MM.1S (cell line): ENCODE data around the gene MAP2K3.

Experiments used
- DNase-seq: peaks from one replicate; pipeline ENCODE4 v3.0.0-alpha.2; 2015
- H2AFZ ChIP-seq: fragments of 300-600 bp; sonication (generic); 2 replicates; pipeline ENCODE4 v1.6.0; 2016; ENCODE audit warnings: antibody characterized with exemption, low read length
- H3F3A ChIP-seq: fragments of 300-600 bp; sonication (generic); 2 replicates; pipeline ENCODE4 v1.6.1; 2016; ENCODE audit warnings: mild to moderate bottlenecking, antibody characterized with exemption, low read length, moderate library complexity, mixed read lengths; ENCODE audit not compliant: insufficient read depth
- H3K27ac ChIP-seq: fragments of 300-600 bp; sonication (generic); 2 replicates; pipeline ENCODE4 v1.5.1; 2016; ENCODE audit warnings: mild to moderate bottlenecking, low read length
- H3K27me3 ChIP-seq: fragments of 300-600 bp; sonication (generic); replicated peaks from 2 replicates; pipeline ENCODE4 v1.6.0; 2016; ENCODE audit warnings: low read length; ENCODE audit not compliant: insufficient read depth
- H3K36me3 ChIP-seq: fragments of 300-600 bp; sonication (generic); replicated peaks from 2 replicates; pipeline ENCODE4 v1.6.1; 2016; ENCODE audit warnings: mild to moderate bottlenecking, low read length, mixed read lengths; ENCODE audit not compliant: insufficient read depth
- H3K4me1 ChIP-seq: fragments of 300-600 bp; sonication (generic); 2 replicates; pipeline ENCODE4 v1.6.1; 2016; ENCODE audit warnings: low read length, mixed read lengths
- H3K4me2 ChIP-seq: fragments of 300-600 bp; sonication (generic); 2 replicates; pipeline ENCODE4 v1.6.0; 2016; ENCODE audit warnings: low read depth, low read length
- H3K4me3 ChIP-seq: fragments of 300-600 bp; sonication (generic); 2 replicates; pipeline ENCODE4 v1.5.1; 2016; ENCODE audit warnings: low read length, mixed read lengths
- H3K79me2 ChIP-seq: fragments of 300-600 bp; sonication (generic); 2 replicates; pipeline ENCODE4 v1.6.1; 2016; ENCODE audit warnings: mixed run types, low read length, mixed read lengths
- H3K9ac ChIP-seq: fragments of 300-600 bp; sonication (generic); 2 replicates; pipeline ENCODE4 v1.6.1; 2016; ENCODE audit warnings: low read length, mixed read lengths
- H3K9me2 ChIP-seq: fragments of 300-600 bp; sonication (generic); replicated peaks from 2 replicates; pipeline ENCODE4 v1.6.1; 2016; ENCODE audit warnings: mild to moderate bottlenecking, low read length, mixed read lengths; ENCODE audit not compliant: insufficient read depth
- H3K9me3 ChIP-seq: fragments of 300-600 bp; sonication (generic); replicated peaks from 2 replicates; pipeline ENCODE4 v1.6.1; 2016; ENCODE audit warnings: mild to moderate bottlenecking, low read length, mixed read lengths; ENCODE audit not compliant: insufficient read depth
- H4K20me1 ChIP-seq: fragments of 300-600 bp; sonication (generic); 2 replicates; pipeline ENCODE4 v1.6.1; 2016; ENCODE audit warnings: mild to moderate bottlenecking, low read length, moderate library complexity, mixed read lengths; ENCODE audit not compliant: insufficient read depth
- EZH2 ChIP-seq: fragments of 300-600 bp; sonication (generic); optimal IDR thresholded peaks from 2 replicates; pipeline ENCODE3; 2017; ENCODE audit warnings: low read depth, mild to moderate bottlenecking, antibody characterized with exemption, low read length, mixed read lengths
- EZH2phosphoT487 ChIP-seq: fragments of 300-600 bp; sonication (generic); IDR thresholded peaks from 2 replicates; pipeline ENCODE4 v1.6.1; 2018; ENCODE audit warnings: antibody characterized with exemption, low read length
- TF ChIP-seq, protein P1 (sequence below): fragments of 300-600 bp; sonication (generic); IDR thresholded peaks from 2 replicates; pipeline ENCODE4 v1.5.1; 2016; ENCODE audit warnings: antibody characterized with exemption, low read length, mixed read lengths

MAP2K3 gene

GRCh38 chr17:21291862-21292261 lies 7.4 kb downstream of the MAP2K3 start:
- no peak overlapping the region for H3K27ac ChIP-seq
- peaks cover 98% of the 10 kb centered on the region for H3K79me2 ChIP-seq
- no peaks in the 10 kb centered on the region for H3K36me3 ChIP-seq
- H3K27me3 ChIP-seq: no peaks in the 10 kb centered on the region
- H3F3A ChIP-seq: peaks cover 14% of the 10 kb centered on the region; the same call in 1 of the 2 replicates
- H2AFZ ChIP-seq: no peak overlapping the region
- TF ChIP-seq EZH2: no peak
- no peak for TF ChIP-seq EZH2phosphoT487
- TF ChIP-seq, protein P1, sequence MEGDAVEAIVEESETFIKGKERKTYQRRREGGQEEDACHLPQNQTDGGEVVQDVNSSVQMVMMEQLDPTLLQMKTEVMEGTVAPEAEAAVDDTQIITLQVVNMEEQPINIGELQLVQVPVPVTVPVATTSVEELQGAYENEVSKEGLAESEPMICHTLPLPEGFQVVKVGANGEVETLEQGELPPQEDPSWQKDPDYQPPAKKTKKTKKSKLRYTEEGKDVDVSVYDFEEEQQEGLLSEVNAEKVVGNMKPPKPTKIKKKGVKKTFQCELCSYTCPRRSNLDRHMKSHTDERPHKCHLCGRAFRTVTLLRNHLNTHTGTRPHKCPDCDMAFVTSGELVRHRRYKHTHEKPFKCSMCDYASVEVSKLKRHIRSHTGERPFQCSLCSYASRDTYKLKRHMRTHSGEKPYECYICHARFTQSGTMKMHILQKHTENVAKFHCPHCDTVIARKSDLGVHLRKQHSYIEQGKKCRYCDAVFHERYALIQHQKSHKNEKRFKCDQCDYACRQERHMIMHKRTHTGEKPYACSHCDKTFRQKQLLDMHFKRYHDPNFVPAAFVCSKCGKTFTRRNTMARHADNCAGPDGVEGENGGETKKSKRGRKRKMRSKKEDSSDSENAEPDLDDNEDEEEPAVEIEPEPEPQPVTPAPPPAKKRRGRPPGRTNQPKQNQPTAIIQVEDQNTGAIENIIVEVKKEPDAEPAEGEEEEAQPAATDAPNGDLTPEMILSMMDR: no peak
- no peaks in the 10 kb centered on the region for H3K9me3 ChIP-seq
- H4K20me1 ChIP-seq: peaks cover 16% of the 10 kb centered on the region; the same call in 1 of the 2 replicates
- no peaks in the 10 kb centered on the region for H3K9me2 ChIP-seq
- no peak overlapping the region for H3K4me2 ChIP-seq
- DNase-seq: no peak
- no peak overlapping the region for H3K9ac ChIP-seq
- peaks cover 8% of the 10 kb centered on the region for H3K4me1 ChIP-seq
- no peak overlapping the region for H3K4me3 ChIP-seq

GRCh38 chr17:21292867-21293830 lies 8.6 kb downstream of the MAP2K3 start:
- TF ChIP-seq, protein P1: no peak
- TF ChIP-seq EZH2phosphoT487 (no peak), EZH2 (no peak)
- no peaks in the 10 kb centered on the region for H3K27me3 ChIP-seq
- peaks cover 4% of the 10 kb centered on the region; the same call in 1 of the 2 replicates for H3F3A ChIP-seq
- H3K79me2 ChIP-seq: peaks cover 98% of the 10 kb centered on the region
- peaks cover 16% of the 10 kb centered on the region; the same call in 1 of the 2 replicates for H4K20me1 ChIP-seq
- H3K9me2 ChIP-seq: no peaks in the 10 kb centered on the region
- H2AFZ ChIP-seq: no peak overlapping the region
- no peak overlapping the region for H3K27ac ChIP-seq
- no peaks in the 10 kb centered on the region for H3K36me3 ChIP-seq
- H3K4me1 ChIP-seq: no peaks in the 10 kb centered on the region
- no peak for DNase-seq
- no peak overlapping the region for H3K4me2 ChIP-seq
- no peak overlapping the region for H3K4me3 ChIP-seq
- no peaks in the 10 kb centered on the region for H3K9me3 ChIP-seq
- H3K9ac ChIP-seq: no peak overlapping the region

GRCh38 chr17:21293831-21294210 lies 9.3 kb downstream of the MAP2K3 start:
- Histone ChIP-seq H3F3A (no peaks in the 10 kb centered on the region), H3K9me2 (no peaks in the 10 kb centered on the region), H2AFZ (no peak overlapping the region), H4K20me1 (peaks cover 16% of the 10 kb centered on the region; the same call in 1 of the 2 replicates), H3K36me3 (no peaks in the 10 kb centered on the region), H3K27ac (no peak overlapping the region), H3K4me1 (no peaks in the 10 kb centered on the region), H3K79me2 (peaks cover 91% of the 10 kb centered on the region), H3K9ac (no peak overlapping the region), H3K9me3 (no peaks in the 10 kb centered on the region), H3K4me2 (no peak overlapping the region), H3K4me3 (no peak overlapping the region), H3K27me3 (no peaks in the 10 kb centered on the region)
- TF ChIP-seq, protein P1: no peak
- no peak for DNase-seq
